Measurements from ENCODE around the gene TGFB2. TPM values are rescaled to one million over a fixed set of nuclear protein-coding genes. Genes with fewer than 3 reads are reported as not detected.

TGFB2 gene
- total RNA-seq, 2 experiments from 2014 or later, result not detected

DNA sequence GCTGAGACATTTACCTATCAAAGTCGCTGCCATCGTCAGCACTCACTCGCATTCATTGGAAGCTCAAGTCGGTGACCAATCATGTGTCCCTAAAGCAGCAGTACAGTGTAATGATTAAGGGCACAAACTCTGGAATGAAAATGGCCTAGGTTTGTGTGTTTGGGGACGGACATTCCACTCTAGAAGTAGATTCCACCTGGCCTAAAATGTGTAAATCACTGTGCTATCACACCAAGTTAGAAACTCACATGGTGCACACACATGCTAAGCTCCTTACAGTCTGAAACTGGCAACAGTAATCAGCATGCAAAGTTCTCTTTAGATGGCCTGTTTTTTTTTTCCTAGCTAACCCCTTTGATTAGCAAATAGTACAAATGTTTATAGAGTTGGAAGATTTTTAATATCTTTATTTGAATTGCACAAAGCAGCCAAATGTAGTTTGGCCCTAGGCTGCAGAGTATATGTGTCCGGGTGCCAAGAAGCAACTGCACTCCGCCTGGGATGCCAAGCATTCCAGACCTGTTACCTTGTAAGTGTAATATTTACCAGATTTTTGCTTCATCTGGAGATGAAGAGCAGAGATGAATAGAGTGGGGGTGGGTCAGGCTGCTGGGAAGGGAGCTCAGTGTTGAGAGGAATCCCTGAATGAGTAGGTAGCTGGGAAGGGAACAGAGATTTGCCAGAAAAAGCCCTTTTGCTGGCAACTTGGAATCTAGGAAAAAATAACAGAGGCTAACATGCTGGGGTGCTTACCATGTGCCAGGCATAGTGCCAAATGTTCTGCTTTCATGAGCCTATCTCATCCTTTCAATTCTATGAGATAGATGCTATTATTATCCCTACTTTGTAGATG, 35.2 kb downstream of the TGFB2 start:
- ChIA-PET CTCF (interaction anchor here (1.3 kb wide), 1 partner anchor 37 kb away, joined by 3 read pairs; no protein-coding TSS in a partner anchor), POLR2A (no interaction called here)

DNA sequence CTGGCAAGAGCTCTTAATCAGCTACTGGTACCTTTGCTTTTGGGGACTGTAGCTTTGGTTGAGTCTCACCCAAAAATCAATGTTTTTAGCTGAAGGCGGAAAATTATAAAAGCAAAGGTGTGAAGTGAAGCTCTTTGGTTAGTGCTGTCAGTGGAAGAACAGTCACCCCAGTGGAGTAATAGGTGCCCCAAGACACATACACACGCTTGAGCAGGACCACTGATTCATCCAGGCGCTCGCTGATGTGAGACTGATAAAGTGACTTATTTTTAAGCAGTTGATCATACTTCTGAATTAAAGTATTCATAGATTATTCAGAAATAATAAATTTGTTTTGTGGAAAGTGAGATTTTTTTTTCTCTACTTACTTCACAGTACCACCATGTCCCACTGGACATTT, 37.1 kb downstream of the TGFB2 start:
- POLR2A ChIA-PET, result no interaction called here
- CTCF ChIA-PET, result no interaction called here

DNA sequence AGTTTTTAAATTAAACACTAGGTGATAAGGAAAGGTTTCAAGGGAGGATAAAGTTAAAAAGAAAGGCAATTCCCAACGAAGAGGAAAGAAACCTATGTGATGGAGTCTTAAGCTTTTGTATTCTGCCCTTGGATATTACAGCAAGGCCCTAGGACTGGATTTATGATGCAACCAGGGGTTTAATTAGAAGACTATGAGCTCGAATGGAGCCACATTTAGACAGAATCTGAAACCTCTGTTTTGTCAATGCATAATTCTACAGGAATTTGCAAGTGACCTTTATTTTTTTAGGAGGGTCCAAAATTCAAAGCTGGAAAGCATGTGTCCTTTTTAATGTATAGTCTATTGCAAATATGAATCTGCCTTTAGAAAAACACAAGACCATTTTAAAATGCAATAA, 37.9 kb downstream of the TGFB2 start:
- ChIA-PET CTCF (no interaction called here), POLR2A (no interaction called here)

DNA sequence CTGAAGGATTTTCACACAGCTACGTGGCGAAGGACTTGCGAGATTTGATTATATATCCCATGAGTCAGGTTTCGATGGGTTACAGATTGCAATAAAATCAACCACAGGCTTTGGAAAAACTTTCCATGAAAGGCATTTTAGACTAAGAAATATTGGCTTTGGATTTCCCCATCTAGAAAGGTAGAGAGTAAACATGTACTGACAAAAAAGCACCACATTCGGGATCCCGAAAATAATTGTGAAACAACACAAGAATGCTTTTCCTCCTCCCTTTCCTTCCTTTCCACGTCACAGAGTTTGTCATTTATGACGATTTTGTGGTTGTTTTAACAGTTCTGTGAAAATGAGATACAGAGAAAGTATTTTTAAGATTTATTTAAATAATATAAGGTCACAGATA, 38.5 kb downstream of the TGFB2 start:
- ChIA-PET CTCF (no interaction called here), POLR2A (no interaction called here)

DNA sequence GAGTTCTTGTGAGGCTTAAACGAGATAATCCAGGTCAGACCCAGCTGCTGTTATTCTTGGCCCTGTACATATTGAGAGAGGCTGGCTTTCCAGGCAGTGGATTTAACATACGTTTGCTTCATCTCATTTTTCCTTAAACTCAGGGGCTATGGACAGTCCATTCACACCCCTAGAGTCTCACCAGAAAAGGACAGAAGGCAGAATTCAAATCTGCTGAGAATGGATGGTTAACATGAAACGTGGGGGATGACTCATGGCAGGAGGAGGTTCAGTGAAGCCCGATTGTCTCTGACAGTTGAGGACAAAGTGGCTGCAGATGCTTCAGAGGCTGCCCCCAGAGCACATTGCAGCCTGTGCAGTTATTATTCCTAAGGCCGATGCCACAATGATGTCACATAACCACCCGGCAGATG, 39.5 kb downstream of the TGFB2 start:
- CTCF ChIA-PET, result no interaction called here
- POLR2A ChIA-PET, result no interaction called here

DNA sequence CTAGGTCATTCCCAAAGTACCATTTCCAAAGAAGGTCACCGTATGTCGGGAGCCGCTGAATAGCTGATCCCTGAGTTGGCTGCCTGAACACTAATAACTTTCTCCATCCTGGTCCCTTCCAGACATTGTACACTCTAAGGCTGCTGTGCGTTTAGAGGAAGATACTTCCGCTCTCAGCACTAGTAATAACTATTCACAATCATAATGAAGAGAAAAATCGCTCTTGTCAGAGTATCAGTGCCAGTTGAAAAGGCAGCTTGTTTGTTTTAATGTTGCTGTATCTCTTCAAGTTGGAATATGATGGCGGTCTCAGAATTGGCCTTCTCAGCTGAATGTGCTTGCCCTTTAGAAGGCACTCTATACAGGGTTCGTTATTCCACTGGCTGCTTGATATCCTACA, 43.5 kb downstream of the TGFB2 start:
- POLR2A ChIA-PET, result no interaction called here

DNA sequence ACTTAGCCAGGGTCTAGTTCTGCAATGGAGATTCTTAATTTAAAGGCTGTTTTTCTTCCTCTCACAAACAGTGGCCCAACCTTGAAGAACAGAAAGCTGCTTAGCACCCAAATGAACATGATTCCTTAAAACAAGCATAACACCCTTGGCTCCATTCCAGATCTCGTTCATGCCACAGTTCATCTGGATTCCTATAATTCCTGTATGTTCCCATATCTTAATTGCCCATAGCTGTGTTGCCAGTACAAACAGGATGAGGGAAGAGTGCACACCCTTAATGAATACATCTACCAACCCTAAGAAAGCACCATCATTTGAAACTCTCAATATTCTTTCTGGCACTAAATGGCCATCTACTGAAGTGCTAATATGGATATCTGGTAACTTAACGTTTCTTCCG, 45.5 kb downstream of the TGFB2 start:
- POLR2A ChIA-PET, result no interaction called here

More for the DNA sequence above, 43.5 kb downstream of the TGFB2 start:
- CTCF ChIA-PET, result no interaction called here

DNA sequence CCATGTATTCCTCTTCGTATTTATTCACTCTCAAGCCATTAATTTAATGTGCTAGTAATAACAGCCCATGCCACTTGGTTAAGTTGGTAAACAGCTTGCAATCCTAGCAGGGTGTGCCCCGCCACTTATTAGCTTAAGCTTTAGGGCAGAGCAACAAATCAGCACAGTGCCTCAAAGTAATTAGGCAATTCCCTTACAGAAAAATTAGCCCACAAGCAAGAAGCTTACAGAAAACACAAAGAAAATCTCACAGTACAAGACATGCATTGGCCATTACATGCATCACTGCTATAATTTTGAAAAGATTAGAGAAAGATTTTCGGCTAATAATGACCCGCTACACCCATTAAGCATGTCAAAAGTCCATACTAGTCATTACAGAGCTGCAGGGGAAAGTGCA, 47.6 kb downstream of the TGFB2 start:
- CTCF ChIA-PET, result no interaction called here
- POLR2A ChIA-PET, result no interaction called here

More for the DNA sequence above, 45.5 kb downstream of the TGFB2 start:
- CTCF ChIA-PET, result no interaction called here

DNA sequence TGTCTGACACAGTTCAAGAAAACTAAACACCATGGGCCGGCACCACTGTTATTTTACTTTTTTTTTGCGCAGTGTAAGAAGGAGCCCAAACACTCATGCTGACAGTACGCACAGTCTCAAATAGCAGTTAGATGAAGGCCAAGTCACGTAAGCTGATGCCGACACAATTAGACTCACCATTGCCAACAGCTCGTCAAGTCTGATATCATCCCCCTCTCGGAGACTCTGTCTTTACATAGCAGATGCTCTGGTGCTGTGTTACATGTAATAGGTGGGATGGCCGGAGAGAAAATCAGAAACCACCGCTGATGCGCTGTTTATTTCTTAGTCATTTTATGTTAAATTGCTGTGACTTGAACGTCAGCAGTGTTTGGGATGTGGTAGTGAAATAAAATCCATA, 49.3 kb downstream of the TGFB2 start:
- ChIA-PET POLR2A (no interaction called here), CTCF (interaction anchor here (0.6 kb wide), 1 partner anchor 257 kb away, joined by 3 read pairs; no protein-coding TSS in a partner anchor)

DNA sequence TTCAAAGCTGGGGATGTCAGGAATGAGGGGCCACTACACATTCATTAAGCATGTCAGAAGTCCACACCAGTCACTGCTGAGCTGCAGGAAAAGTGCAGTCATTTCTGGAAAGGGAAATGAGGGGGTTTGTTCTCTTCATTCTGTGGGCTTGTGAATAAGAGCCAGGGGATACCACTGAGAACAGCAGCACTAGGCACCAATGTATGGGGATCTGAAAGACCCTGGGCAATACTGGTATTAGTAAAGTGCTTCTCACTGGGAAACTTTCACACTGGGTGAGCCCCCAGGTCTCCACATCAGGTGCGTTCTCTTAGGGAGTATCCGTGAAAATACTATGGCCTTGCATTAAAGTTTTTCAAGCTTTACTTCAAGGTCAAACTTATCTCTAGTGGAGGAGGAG, 49.9 kb downstream of the TGFB2 start:
- ChIA-PET CTCF (no interaction called here), POLR2A (no interaction called here)

DNA sequence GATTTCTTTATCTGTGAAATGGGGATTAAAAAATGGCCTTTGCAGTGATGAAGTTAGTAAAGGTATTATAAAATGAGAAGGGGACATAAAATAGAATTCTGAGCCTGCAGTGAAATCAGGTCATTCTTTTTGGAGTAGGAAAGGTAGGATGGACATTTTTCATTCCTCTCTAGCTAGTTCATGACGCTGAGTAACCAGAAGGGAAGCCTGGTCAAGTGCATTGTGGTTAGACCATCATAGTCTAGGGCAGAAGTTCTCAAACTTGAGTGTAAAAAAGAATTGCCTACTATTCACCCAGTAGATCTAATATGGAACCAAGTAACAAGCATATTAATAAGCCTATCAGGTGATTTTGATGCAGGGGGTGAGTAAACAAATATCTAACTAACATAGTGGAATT, 50.8 kb downstream of the TGFB2 start:
- ChIA-PET POLR2A (no interaction called here), CTCF (no interaction called here)

DNA sequence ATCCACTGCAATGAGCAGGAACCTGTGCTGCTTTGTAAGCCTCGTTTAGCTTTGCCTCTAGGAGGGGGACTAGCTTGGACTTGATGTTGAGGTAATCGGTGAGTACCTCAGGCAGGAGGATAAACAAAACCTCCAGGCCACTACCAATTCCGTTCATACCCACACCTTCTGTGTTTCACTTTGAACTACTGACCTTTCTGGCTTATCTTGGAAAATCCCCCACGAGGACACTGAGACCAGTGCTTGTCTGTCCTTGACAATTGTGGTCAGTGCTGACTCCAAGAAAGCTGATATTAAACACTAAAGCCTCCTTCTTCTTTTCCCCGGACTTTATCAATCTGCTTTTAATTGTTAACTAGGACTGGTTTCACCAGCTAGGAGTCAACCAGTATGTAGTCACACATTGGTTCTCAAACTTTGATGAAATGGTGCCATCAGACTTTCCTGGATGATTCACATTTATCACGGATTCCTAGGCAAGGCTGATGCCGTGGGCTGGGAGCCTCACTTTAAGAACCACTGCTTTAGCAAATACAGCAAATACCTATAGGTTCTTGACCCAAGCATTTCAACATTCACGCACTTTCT, 52.7 kb downstream of the TGFB2 start:
- POLR2A ChIA-PET, result no interaction called here
- CTCF ChIA-PET, result no interaction called here

DNA sequence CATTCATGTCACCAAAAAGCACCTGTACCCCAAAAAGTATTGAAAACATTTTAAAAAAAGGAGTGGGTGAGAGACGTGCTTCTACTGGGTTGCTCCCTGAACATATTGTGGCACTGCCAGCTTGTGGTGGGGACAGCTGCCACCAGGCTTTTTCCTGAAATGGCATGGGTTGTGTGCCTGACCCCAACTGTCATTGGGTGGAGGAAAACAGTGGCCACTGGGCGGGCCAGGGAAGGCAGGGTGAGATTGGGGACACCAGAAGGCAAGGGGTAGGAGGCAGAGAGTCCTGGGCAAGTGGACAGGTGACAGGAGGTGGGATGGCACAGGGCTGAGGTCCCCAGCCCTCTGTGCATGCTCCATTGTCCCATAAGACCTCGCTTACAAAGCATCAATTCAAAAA, 55.5 kb downstream of the TGFB2 start:
- ChIA-PET CTCF (no interaction called here), POLR2A (no interaction called here)

DNA sequence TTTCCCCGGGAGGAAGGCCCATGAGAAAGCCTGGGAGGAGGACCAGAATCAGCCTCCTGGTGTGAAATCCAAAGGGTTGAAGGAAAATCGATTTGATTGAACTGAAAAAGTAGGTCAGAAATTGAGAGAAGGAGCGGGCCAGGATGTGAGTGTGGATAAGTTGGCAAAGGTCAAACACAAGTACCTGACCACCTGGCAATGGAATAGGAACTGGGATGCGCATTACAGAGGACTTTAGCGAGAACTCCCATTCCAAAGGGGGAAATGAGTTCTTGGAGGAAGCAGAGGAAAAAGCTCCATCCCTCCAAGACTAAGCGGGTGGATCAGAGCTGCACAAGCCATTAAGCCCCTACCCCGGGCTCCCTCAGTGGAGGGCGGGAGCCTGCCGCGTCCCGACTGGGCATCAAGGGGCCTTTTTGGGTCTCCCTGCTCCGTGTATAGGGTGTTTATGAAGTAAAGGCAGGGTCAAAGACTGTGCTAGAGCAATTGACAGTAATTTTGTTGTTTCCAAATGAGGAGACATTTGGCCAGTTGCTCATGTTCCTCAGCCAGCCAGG, 56.4 kb downstream of the TGFB2 start:
- CTCF ChIA-PET, result no interaction called here

DNA sequence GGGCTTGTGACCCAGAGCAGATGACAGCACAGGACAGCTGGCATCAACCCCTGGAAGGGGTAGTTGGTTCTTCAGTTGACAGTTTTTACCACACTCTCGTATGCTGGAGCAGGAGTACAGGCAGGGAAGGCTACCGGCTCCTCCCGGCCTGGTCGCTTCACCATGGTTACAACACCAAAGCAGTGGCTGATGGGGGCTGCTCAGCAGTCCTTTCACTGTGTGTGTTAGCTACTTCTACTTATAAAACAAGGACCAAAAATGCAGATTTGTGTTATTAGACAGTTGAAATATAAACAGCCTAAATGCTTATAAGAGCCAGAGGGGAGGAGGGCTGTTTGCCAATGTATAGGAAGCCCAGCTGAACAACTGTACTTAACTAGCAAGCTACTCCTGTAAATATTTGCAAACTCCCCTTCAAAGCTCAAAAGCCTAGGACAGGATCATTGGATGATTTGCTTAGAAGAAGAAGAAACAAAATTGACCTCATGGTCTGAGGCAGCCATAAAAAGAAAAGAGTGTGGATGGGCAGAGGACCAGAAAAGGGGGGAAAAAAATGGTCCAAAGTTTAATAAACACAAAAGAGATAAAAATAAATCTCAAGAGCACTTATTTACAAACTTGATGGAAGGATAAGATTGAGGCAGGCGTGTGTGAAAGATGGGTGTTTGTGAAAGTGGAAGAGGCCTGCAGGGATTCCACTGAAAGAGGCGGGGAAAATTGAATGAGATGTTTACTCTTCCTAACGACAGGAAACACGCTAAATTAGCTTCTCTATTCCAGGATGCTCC, 57.1 kb downstream of the TGFB2 start:
- CTCF ChIA-PET, result no interaction called here
- POLR2A ChIA-PET, result no interaction called here

More for the DNA sequence above, 56.4 kb downstream of the TGFB2 start:
- POLR2A ChIA-PET, result no interaction called here

DNA sequence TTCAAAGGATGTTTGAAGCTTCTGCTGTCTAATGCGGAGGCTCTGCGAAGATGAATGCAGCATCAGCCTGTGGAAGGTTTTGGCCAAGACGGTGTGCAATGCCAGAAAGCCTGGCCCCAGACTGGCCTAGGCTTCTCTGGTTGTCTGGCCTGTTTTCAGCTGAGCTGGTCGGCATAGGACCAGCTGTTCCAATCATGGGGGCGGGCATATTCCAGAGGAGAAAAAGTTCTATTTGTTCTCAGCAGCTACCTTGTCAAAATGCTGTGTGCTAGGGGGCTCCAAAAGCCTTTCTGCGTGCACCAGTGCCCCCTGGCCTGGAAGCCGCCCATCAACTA, 57.6 kb downstream of the TGFB2 start:
- CTCF ChIA-PET, result no interaction called here
- POLR2A ChIA-PET, result no interaction called here

DNA sequence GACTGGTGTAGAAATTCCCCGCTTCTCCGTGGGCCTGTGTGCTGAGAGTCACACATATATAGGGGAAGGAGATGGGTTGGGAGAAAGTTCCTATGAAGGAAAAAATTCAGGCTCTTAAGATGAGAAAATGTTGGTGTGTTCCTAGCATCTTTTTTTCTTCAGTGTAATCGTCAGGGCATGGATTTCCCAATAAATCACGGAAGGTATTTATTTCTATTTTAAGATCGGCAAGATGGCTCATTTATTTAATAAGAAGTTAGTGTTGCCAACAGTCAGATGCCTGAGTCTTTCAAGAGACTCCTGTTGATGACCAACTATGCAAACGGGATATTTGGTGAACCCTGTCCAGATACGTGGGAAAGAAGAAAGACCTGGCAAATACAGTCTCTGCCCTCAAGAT, 58.2 kb downstream of the TGFB2 start:
- ChIA-PET CTCF (no interaction called here), POLR2A (no interaction called here)

DNA sequence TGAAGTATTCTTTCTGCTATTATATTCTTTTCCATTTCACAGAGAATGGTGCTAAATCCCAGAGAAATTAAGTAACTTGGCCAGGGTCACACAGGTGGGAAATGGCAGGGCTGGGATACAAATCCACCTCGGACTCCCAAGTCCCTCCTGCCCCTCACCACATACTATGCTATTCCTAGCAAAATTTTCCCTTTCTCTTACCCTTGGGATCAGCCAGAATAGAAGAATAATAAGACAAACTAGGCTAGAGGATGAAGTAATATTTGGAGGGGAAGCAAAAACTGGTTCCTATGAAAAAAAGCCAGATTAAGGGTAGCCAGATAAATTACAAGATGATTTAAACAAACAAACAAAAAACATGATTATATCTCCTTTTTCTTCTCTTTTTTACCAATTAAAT, 62.5 kb downstream of the TGFB2 start:
- ChIA-PET POLR2A (no interaction called here), CTCF (interaction anchor here (0.6 kb wide), 1 partner anchor 713 kb away, joined by 3 read pairs; no protein-coding TSS in a partner anchor)

DNA sequence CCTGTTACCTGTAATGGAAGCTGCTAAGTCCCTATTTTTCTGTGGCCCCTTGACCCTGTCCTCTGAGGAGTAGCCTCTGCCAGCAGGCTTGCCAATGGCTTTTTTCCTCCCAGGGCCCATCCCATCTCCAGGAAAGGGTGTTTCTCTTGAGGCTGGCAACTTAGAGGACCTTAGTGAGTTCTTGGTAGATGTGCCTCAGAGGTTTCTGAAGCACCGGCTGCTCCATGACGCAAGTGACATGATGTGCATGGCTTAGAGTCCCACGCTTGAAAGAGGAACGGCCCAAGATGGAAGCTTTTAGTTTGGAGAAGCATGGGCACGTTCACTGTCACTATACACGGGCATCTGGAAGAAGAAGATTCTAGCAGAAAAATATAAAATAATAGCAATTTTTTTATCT, 63.0 kb downstream of the TGFB2 start:
- ChIA-PET POLR2A (no interaction called here), CTCF (interaction anchor here (0.6 kb wide), 1 partner anchor 712 kb away, joined by 3 read pairs; no protein-coding TSS in a partner anchor)

DNA sequence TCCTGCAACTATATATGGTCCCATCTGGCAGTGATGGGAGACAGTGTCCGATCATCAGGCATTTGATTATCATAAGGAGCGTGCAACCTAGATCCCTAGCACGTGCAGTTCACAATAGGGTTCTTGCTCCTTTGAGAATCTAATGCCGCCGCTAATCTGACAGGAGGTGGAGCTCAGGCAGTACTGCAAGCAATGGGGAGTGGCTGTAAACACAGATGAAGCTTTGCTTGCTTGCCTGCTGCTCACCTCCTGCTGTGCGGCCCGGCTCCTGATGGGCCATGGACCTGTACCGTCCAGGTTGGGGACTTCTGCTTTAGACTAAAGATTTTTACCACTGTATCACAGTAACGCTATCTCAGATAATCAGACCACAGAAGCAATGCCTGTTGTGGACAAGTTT, 63.8 kb downstream of the TGFB2 start:
- CTCF ChIA-PET, result no interaction called here

More for the DNA sequence above, 63.8 kb downstream of the TGFB2 start:
- POLR2A ChIA-PET, result no interaction called here
